ENCODE measurements around the gene ZNF35.
"Not testable (repeated sequence)": the region's sequence is repeated elsewhere in the genome, so short reads cannot be mapped to it uniquely, and the experiment has no call there.

The ZNF35 gene

GRCh38 chr3:44648564-44649229 lies at the start of gene ZNF35:
Gene ZNF35 (plus strand): TSS chr3:44648732. CDS start chr3:44651068, 2,336 bp downstream.
- DNase-seq (ENCODE audit: low read depth): peak; percentile 81

- DNase-seq (ENCODE audit: low read depth): no peak
Measured at GRCh38 chr3:44601749-44602148, 46.8 kb upstream of the ZNF35 start.

- no peak for DNase-seq (ENCODE audit: low read depth)
Measured at GRCh38 chr3:44612678-44613077, 35.9 kb upstream of the ZNF35 start.

GRCh38 chr3:44624749-44625480 lies 23.6 kb upstream of the ZNF35 start, which contains the start of gene ZNF197:
Gene ZNF197 (plus strand): TSS chr3:44625036. CDS start chr3:44629155, 4,119 bp downstream.
- DNase-seq (ENCODE audit: low read depth): peak; percentile 87

- no peak for DNase-seq (ENCODE audit: low read depth)
Measured at GRCh38 chr3:44628716-44629115, 19.8 kb upstream of the ZNF35 start.

- no peak for DNase-seq (ENCODE audit: low read depth)
Measured at GRCh38 chr3:44632193-44632592, 16.3 kb upstream of the ZNF35 start.

- no peak for DNase-seq (ENCODE audit: low read depth)
Measured at GRCh38 chr3:44642337-44642736, 6.2 kb upstream of the ZNF35 start.

GRCh38 chr3:44643024-44643423 lies 5.5 kb upstream of the ZNF35 start:
- DNase-seq (ENCODE audit: low read depth): no peak

GRCh38 chr3:44647771-44648170 lies 761 bp upstream of the ZNF35 start:
- no peak for DNase-seq (ENCODE audit: low read depth)

- DNase-seq (ENCODE audit: low read depth): no peak
Measured at GRCh38 chr3:44649709-44650108, 1.2 kb downstream of the ZNF35 start.

- DNase-seq (ENCODE audit: low read depth): no peak
Measured at GRCh38 chr3:44654039-44654438, 5.5 kb downstream of the ZNF35 start.

GRCh38 chr3:44659015-44659414 lies 10.5 kb downstream of the ZNF35 start:
- DNase-seq (ENCODE audit: low read depth): no peak

- DNase-seq (ENCODE audit: low read depth): no peak
Measured at GRCh38 chr3:44659434-44659833, 10.9 kb downstream of the ZNF35 start.

GRCh38 chr3:44661189-44661588 lies 12.7 kb downstream of the ZNF35 start:
- DNase-seq (ENCODE audit: low read depth): no peak

GRCh38 chr3:44665173-44665572 lies 16.6 kb downstream of the ZNF35 start:
- DNase-seq (ENCODE audit: low read depth): no peak

GRCh38 chr3:44666346-44666745 lies 17.8 kb downstream of the ZNF35 start:
- no peak for DNase-seq (ENCODE audit: low read depth)

GRCh38 chr3:44669760-44670159 lies 21.2 kb downstream of the ZNF35 start:
- DNase-seq (ENCODE audit: low read depth): no peak

- not testable (repeated sequence) for DNase-seq (ENCODE audit: low read depth)
Measured at GRCh38 chr3:44673466-44673865, 24.9 kb downstream of the ZNF35 start.

- DNase-seq (ENCODE audit: low read depth): no peak
Measured at GRCh38 chr3:44674211-44674610, 25.7 kb downstream of the ZNF35 start.

- no peak for DNase-seq (ENCODE audit: low read depth)
Measured at GRCh38 chr3:44678480-44679116, 30.1 kb downstream of the ZNF35 start.

- no peak for DNase-seq (ENCODE audit: low read depth)
Measured at GRCh38 chr3:44680921-44681455, 32.5 kb downstream of the ZNF35 start.

- peak; percentile 52 for DNase-seq (ENCODE audit: low read depth)
Measured at GRCh38 chr3:44682182-44682896, 33.8 kb downstream of the ZNF35 start.
